Left lung (tissue), 10 donors: ENCODE results near the gene WFDC8. TPM values are rescaled to one million over a fixed set of nuclear protein-coding genes. Genes with fewer than 3 reads are reported as not detected.

Experiments used
- ATAC-seq: fragments of 200-7000 bp; cut with Tn5 transposase; one replicate; pipeline ENCODE4 v1.9.1; 2020; ENCODE audit warnings: moderate library complexity
- DNase-seq, 4 donors: peaks; one replicate each; pipeline ENCODE4 v3.0.0-alpha.2; 2013 to 2020
- H3K27ac ChIP-seq, 2 donors: fragments of 200-600 bp; sonication (generic) in 1 of 2; one replicate each; pipeline versions ENCODE4 v1.5.0 to v1.8.0; 2020 to 2021
- H3K27me3 ChIP-seq, 2 donors: fragments of 200-600 bp; sonication (generic) in 1 of 2; one replicate each; pipeline versions ENCODE4 v1.5.0 to v1.8.0; 2020 to 2021
- H3K36me3 ChIP-seq, 2 donors: fragments of 200-600 bp; sonication (generic) in 1 of 2; one replicate each; pipeline versions ENCODE4 v1.5.0 to v1.8.0; 2020 to 2021
- H3K4me1 ChIP-seq, 2 donors: fragments of 200-600 bp; one replicate each; pipeline ENCODE4 v1.8.0; 2021
- H3K4me3 ChIP-seq, 2 donors: fragments of 200-600 bp; sonication (generic) in 1 of 2; one replicate each; pipeline versions ENCODE4 v1.5.0 to v1.8.0; 2020 to 2021; ENCODE audit warnings: mild to moderate bottlenecking in 1 of 2
- H3K9me3 ChIP-seq, 2 donors: fragments of 200-600 bp; sonication (generic) in 1 of 2; one replicate each; pipeline versions ENCODE4 v1.5.0 to v1.8.0; 2020 to 2021
- CTCF ChIP-seq, 2 donors: fragments of 200-600 bp; sonication (generic) in 1 of 2; IDR thresholded peaks; one replicate each; pipeline versions ENCODE4 v1.5.0 to v1.8.0; 2021; ENCODE audit warnings: antibody characterized with exemption in 2 of 2
- intact Hi-C, 2 donors: fragments of 100-400 bp; cut with DNase I; formaldehyde crosslinking; loops; one replicate each; pipeline versions ENCODE4 v1.11.2 to v1.14.2; 2022
- polyA plus RNA-seq, 6 donors: library from polyadenylated mRNA; unstranded; fragments of 120-200 nt; gene quantifications; one replicate each; pipeline ENCODE4 v1.2.1, GENCODE V29; 2013; ENCODE audit not compliant: insufficient read length in 6 of 6
- total RNA-seq, 2 donors: library from RNA; stranded (reverse); fragmentation: NEBNext Ultra II Directional; extraction: Animal tissue kit (Norgen Biotek cat#: 25700); gene quantifications; one replicate each; pipeline ENCODE4 v1.2.1, GENCODE V29; 2021
- donor health status: DM: no; HTN: yes; CAD: no.
- donor health status: DM: no; HTN: no; CAD: no.

Gene WFDC8
- total and polyA plus RNA-seq, 8 donors = 0.28 TPM; not detected in 7

- Histone ChIP-seq H3K27ac (no peak overlapping the region), H3K4me1 (no peaks in the 10 kb centered on the region), H3K27me3 (peaks cover 0 to 25% of the 10 kb centered on the region in 2 donors), H3K36me3 (no peaks in the 10 kb centered on the region), H3K9me3 (no peaks in the 10 kb centered on the region), H3K4me3 (no peak overlapping the region)
- no peak for TF ChIP-seq CTCF (IDR thresholded peaks at IDR 0.05)
- DNase-seq (no peak), ATAC-seq (no peak)
- intact Hi-C loops = no loop called here
Observed at GRCh38 chr20:45508068-45508886, 70.8 kb downstream of the WFDC8 start.

GRCh38 chr20:45507011-45507820 is 71.9 kb downstream of the WFDC8 start:
- ATAC-seq (no peak), DNase-seq (no peak)
- Histone ChIP-seq H3K4me3 (no peak overlapping the region), H3K4me1 (no peaks in the 10 kb centered on the region), H3K9me3 (no peaks in the 10 kb centered on the region), H3K36me3 (no peaks in the 10 kb centered on the region), H3K27me3 (peaks cover 0 to 30% of the 10 kb centered on the region in 2 donors), H3K27ac (no peak overlapping the region)
- intact Hi-C loops = no loop called here
- no peak for TF ChIP-seq CTCF (IDR thresholded peaks at IDR 0.05)

GRCh38 chr20:45506398-45506797 is 72.7 kb downstream of the WFDC8 start:
- ATAC-seq (no peak), DNase-seq (no peak)
- H3K27ac ChIP-seq = no peak overlapping the region
- no peaks in the 10 kb centered on the region for H3K36me3 ChIP-seq
- H3K4me3 ChIP-seq = no peak overlapping the region
- intact Hi-C loops = no loop called here
- peaks cover 0 to 34% of the 10 kb centered on the region in 2 donors for H3K27me3 ChIP-seq
- no peaks in the 10 kb centered on the region for H3K9me3 ChIP-seq
- H3K4me1 ChIP-seq = no peaks in the 10 kb centered on the region
- no peak for TF ChIP-seq CTCF (IDR thresholded peaks at IDR 0.05)

- H3K27ac ChIP-seq = no peak overlapping the region
Observed at GRCh38 chr20:45503403-45503802, 75.7 kb downstream of the WFDC8 start.

More at GRCh38 chr20:45503403-45503802, 75.7 kb downstream of the WFDC8 start:
- no peaks in the 10 kb centered on the region for H3K4me1 ChIP-seq
- DNase-seq (no peak), ATAC-seq (no peak)
- intact Hi-C loops = no loop called here
- no peak overlapping the region for H3K4me3 ChIP-seq
- H3K27me3 ChIP-seq = peaks cover 0 to 62% of the 10 kb centered on the region in 2 donors
- H3K9me3 ChIP-seq = no peaks in the 10 kb centered on the region
- TF ChIP-seq CTCF (IDR thresholded peaks at IDR 0.05) = no peak
- H3K36me3 ChIP-seq = no peaks in the 10 kb centered on the region
